ENCODE results near the gene MRGPRX4.

The MRGPRX4 gene

DNA sequence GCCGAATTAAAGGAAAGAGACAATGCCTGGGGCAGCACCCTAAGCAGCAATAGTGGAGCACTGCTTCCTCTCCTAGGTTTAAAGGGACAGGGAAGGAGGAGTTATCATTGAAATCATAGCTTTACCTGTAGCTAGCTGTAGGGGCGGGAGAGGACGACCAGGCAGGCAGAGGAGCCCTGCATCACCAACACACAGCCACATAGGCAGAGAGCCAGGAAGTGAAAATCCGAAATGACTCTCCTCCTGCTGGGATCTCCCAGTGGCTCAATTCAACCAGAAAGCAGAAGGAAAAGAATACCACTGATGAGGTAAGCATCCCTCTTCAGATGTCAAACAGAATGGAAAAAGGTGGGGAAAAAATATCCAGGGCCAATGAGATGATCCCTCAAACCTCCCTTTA lies 20.4 kb downstream of the MRGPRX4 start:
- TF ChIP-seq ZBTB7A (IDR thresholded peaks at IDR 0.05; ENCODE audit: low read depth) (no peak), EP300 (IDR thresholded peaks at IDR 0.05; ENCODE audit: borderline replicate concordance) (no peak), FOXM1 (IDR thresholded peaks at IDR 0.05; ENCODE audit: borderline replicate concordance, low read depth) (no peak), EGR1 (IDR thresholded peaks at IDR 0.05) (no peak), TCF12 (IDR thresholded peaks at IDR 0.05; ENCODE audit: low read depth) (no peak)
- TF ChIP-seq, protein P1, sequence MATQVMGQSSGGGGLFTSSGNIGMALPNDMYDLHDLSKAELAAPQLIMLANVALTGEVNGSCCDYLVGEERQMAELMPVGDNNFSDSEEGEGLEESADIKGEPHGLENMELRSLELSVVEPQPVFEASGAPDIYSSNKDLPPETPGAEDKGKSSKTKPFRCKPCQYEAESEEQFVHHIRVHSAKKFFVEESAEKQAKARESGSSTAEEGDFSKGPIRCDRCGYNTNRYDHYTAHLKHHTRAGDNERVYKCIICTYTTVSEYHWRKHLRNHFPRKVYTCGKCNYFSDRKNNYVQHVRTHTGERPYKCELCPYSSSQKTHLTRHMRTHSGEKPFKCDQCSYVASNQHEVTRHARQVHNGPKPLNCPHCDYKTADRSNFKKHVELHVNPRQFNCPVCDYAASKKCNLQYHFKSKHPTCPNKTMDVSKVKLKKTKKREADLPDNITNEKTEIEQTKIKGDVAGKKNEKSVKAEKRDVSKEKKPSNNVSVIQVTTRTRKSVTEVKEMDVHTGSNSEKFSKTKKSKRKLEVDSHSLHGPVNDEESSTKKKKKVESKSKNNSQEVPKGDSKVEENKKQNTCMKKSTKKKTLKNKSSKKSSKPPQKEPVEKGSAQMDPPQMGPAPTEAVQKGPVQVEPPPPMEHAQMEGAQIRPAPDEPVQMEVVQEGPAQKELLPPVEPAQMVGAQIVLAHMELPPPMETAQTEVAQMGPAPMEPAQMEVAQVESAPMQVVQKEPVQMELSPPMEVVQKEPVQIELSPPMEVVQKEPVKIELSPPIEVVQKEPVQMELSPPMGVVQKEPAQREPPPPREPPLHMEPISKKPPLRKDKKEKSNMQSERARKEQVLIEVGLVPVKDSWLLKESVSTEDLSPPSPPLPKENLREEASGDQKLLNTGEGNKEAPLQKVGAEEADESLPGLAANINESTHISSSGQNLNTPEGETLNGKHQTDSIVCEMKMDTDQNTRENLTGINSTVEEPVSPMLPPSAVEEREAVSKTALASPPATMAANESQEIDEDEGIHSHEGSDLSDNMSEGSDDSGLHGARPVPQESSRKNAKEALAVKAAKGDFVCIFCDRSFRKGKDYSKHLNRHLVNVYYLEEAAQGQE (IDR thresholded peaks at IDR 0.05; ENCODE audit: low read depth) = no peak

DNA sequence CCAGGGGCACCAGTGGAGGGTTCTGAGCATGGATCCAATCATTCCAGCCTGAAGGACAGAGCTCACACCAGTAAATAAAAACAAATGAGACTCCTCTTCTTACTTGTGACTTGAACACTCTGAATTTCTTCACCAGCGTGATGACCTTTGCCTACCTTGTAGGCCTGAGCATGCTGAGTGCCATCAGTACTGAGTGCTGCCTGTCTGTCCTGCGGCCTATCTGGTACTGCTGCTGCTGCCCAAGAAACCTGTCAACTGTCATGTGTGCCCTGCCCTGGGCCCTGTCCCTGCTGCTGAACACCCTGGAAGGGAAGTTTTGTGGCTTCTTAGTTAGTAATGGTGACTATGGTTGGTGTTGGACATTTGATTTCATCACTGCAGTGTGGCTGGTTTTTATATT lies 23.9 kb downstream of the MRGPRX4 start:
- no peak for TF ChIP-seq TAF1 (IDR thresholded peaks at IDR 0.05; ENCODE audit: low read depth)
- TF ChIP-seq TEAD4 (IDR thresholded peaks at IDR 0.05) = no peak
- TF ChIP-seq EP300 (IDR thresholded peaks at IDR 0.05; ENCODE audit: borderline replicate concordance) = no peak
- TF ChIP-seq, protein P2, sequence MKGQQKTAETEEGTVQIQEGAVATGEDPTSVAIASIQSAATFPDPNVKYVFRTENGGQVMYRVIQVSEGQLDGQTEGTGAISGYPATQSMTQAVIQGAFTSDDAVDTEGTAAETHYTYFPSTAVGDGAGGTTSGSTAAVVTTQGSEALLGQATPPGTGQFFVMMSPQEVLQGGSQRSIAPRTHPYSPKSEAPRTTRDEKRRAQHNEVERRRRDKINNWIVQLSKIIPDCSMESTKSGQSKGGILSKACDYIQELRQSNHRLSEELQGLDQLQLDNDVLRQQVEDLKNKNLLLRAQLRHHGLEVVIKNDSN (IDR thresholded peaks at IDR 0.05) = no peak
- TF ChIP-seq, protein P3, sequence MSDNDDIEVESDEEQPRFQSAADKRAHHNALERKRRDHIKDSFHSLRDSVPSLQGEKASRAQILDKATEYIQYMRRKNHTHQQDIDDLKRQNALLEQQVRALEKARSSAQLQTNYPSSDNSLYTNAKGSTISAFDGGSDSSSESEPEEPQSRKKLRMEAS (IDR thresholded peaks at IDR 0.05) = no peak
- TF ChIP-seq NFIC (IDR thresholded peaks at IDR 0.05) = no peak
- no peak for TF ChIP-seq TCF12 (IDR thresholded peaks at IDR 0.05; ENCODE audit: low read depth)
- TF ChIP-seq YY1 (IDR thresholded peaks at IDR 0.05; ENCODE audit: low read depth) = no peak
- TF ChIP-seq, protein P1 (IDR thresholded peaks at IDR 0.05; ENCODE audit: low read depth) = no peak
- no peak for TF ChIP-seq EGR1 (IDR thresholded peaks at IDR 0.05)
- no peak for TF ChIP-seq RAD21 (IDR thresholded peaks at IDR 0.05; ENCODE audit: low read depth)
- TF ChIP-seq CEBPB (IDR thresholded peaks at IDR 0.05) = no peak
- no peak for TF ChIP-seq ZBTB7A (IDR thresholded peaks at IDR 0.05; ENCODE audit: low read depth)
- TF ChIP-seq FOXM1 (IDR thresholded peaks at IDR 0.05; ENCODE audit: borderline replicate concordance, low read depth) = no peak
- no peak for TF ChIP-seq CREB1 (IDR thresholded peaks at IDR 0.05; ENCODE audit: low read depth)

DNA sequence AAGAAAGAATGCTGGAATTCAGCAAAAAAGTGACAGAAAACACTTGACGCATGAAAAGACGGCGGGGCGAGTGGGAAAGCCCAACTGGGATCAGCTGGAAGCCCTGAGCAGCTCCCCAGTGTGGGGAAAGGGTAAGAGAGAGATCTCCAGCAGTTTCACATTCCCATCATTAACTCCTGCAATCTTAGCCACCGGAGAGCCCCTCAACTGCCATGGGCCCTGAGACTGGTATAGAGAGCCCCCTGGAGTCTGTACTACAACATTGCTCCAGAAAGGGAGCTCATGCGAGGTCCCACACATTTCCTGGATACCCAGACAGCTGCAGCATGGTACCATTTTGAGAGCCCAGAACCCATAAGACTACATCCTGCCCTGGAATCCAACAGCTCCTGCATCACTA lies 31.1 kb downstream of the MRGPRX4 start:
- TF ChIP-seq, protein P1 (IDR thresholded peaks at IDR 0.05; ENCODE audit: low read depth) = no peak
- TF ChIP-seq RAD21 (IDR thresholded peaks at IDR 0.05; ENCODE audit: low read depth) = peak; percentile 48; the same call in 1 of the 2 replicates

DNA sequence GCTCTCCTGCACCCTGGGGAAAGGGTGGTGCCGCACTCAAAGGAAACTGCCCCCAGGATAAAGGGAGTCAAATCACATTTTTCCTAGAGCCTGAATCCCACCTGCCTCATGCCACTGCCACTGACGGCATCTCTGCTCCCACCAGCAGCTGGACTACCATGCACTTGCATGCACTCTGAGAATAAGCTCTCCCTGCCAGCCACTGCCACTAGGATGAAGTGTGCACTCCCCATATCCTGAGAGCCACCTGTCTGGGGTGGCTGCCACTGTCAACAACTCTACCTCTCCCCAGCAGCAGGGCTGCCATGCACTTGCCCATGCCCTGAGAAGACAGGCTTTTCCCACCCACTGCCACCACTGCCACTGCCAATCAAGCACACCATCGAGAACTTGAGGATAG lies 31.6 kb downstream of the MRGPRX4 start:
- TF ChIP-seq RAD21 (IDR thresholded peaks at IDR 0.05; ENCODE audit: low read depth) (no peak), ZBTB7A (IDR thresholded peaks at IDR 0.05; ENCODE audit: low read depth) (no peak), TAF1 (IDR thresholded peaks at IDR 0.05; ENCODE audit: low read depth) (no peak), FOXM1 (IDR thresholded peaks at IDR 0.05; ENCODE audit: borderline replicate concordance, low read depth) (no peak), YY1 (IDR thresholded peaks at IDR 0.05; ENCODE audit: low read depth) (no peak), NFIC (IDR thresholded peaks at IDR 0.05) (no peak), CREB1 (IDR thresholded peaks at IDR 0.05; ENCODE audit: low read depth) (no peak), TCF12 (IDR thresholded peaks at IDR 0.05; ENCODE audit: low read depth) (no peak), EP300 (IDR thresholded peaks at IDR 0.05; ENCODE audit: borderline replicate concordance) (no peak), EGR1 (IDR thresholded peaks at IDR 0.05) (no peak), CEBPB (IDR thresholded peaks at IDR 0.05) (no peak), TEAD4 (IDR thresholded peaks at IDR 0.05) (no peak)
- TF ChIP-seq, protein P2 (IDR thresholded peaks at IDR 0.05) = no peak
- TF ChIP-seq, protein P1 (IDR thresholded peaks at IDR 0.05; ENCODE audit: low read depth) = no peak
- TF ChIP-seq, protein P3 (IDR thresholded peaks at IDR 0.05) = no peak
